Gastrocnemius medialis (tissue), 4 donors: ENCODE results near the gene TMPRSS9. TPM values are rescaled to one million over a fixed set of nuclear protein-coding genes. Genes with fewer than 3 reads are reported as not detected.

Experiments
- ATAC-seq, 2 donors: fragments of 150-250 bp; one replicate each; pipeline ENCODE4 v1.9.1; 2016
- DNase-seq, 2 donors: peaks; one replicate each; pipeline ENCODE4 v3.0.0-alpha.2; 2019
- H3K27ac ChIP-seq, 4 donors: fragments of 200-600 bp; sonication (generic); 1 replicate in 1 of 4; 2 replicates in 3 of 4; pipeline ENCODE4 v1.5.1; 2016 to 2018; ENCODE audit warnings: mild to moderate bottlenecking in 2 of 4, moderate library complexity in 1 of 4
- H3K27me3 ChIP-seq, 3 donors: fragments of 200-600 bp; sonication (generic) in 2 of 3; 1 replicate in 1 of 3; 2 replicates in 2 of 3; pipeline versions ENCODE4 v1.5.1 to v1.6.0; 2016 to 2019; ENCODE audit warnings: mild to moderate bottlenecking in 1 of 3, moderate library complexity in 1 of 3
- H3K36me3 ChIP-seq, 2 donors: fragments of 200-600 bp; sonication (generic) in 1 of 2; one replicate each; pipeline ENCODE4 v1.5.1; 2017 to 2018
- H3K4me1 ChIP-seq, 2 donors: fragments of 200-600 bp; sonication (generic) in 1 of 2; one replicate each; pipeline ENCODE4 v1.5.1; 2016 to 2017; ENCODE audit warnings: mild to moderate bottlenecking in 2 of 2
- H3K4me3 ChIP-seq, 4 donors: fragments of 200-600 bp; sonication (generic) in 3 of 4; 1 replicate in 1 of 4; 2 replicates in 3 of 4; pipeline ENCODE4 v1.5.1; 2016 to 2019; ENCODE audit warnings: mild to moderate bottlenecking in 2 of 4
- H3K9me3 ChIP-seq, 3 donors: fragments of 200-600 bp; sonication (generic) in 2 of 3; 1 replicate in 1 of 3; 2 replicates in 2 of 3; pipeline ENCODE4 v1.5.1; 2016 to 2019
- POLR2A ChIP-seq, 2 donors: fragments of 450-650 bp; IDR thresholded peaks; one replicate each; pipeline ENCODE4 v1.6.1; 2017; ENCODE audit warnings: antibody characterized with exemption in 2 of 2, mild to moderate bottlenecking in 2 of 2, moderate library complexity in 2 of 2
- in situ Hi-C, 4 donors: fragments of 200-750 bp; cut with MboI; loops; one replicate each; pipeline versions ENCODE4 v1.15.0 to v1.8.0; 2017; ENCODE audit warnings: low sequenced_read_pairs in 4 of 4
- intact Hi-C: fragments of 100-400 bp; cut with DNase I; formaldehyde crosslinking; loops from one replicate; pipeline ENCODE4 v1.15.1; 2023; ENCODE audit warnings: low total_unique reads
- total RNA-seq, 4 donors: library from RNA; depleted of rRNA; stranded (reverse); fragments of >200 nt; gene quantifications; one replicate each; pipeline versions ENCODE4 v1.1.0 to v1.2.3, GENCODE V29; 2016
- TF ChIP-seq, protein P1 (sequence below), 5 experiments: fragments of 450-650 bp in 3 of 5; fragments of 200-600 bp in 2 of 5; sonication (generic) in 2 of 5; IDR thresholded peaks in 4 of 5; conservative IDR thresholded peaks in 1 of 5; 1 replicate in 4 of 5; 2 replicates in 1 of 5; pipeline ENCODE4 v1.5.1; 2016 to 2019; ENCODE audit warnings: antibody characterized with exemption in 5 of 5, mild to moderate bottlenecking in 3 of 5, moderate library complexity in 3 of 5

TMPRSS9 gene
- total RNA-seq, 4 donors from 2014 or later, result not detected

DNA sequence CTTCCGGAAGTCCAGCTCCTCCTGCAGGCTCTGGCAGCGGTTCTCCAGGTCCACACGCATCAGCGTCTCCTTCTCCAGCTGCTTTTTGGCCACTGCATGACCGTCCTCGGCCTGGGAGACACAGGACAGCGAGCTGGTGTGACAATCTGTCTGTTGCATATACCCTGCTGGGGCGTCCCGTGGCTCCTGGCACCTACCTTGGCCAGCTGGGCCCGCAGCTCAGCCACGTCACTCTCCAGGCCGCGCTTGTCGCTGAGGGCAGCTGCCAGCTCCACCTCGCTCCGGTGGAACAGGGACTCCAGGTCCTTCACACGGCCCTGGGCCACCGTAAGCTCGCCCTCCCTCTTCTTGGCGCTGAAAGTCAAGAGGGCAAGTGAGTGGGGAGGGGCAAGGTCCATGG, 78.1 kb downstream of the TMPRSS9 start:
- Histone ChIP-seq H3K4me3 (no peak overlapping the region), H3K36me3 (peaks cover 0 to 29% of the 10 kb centered on the region in 2 donors)

DNA sequence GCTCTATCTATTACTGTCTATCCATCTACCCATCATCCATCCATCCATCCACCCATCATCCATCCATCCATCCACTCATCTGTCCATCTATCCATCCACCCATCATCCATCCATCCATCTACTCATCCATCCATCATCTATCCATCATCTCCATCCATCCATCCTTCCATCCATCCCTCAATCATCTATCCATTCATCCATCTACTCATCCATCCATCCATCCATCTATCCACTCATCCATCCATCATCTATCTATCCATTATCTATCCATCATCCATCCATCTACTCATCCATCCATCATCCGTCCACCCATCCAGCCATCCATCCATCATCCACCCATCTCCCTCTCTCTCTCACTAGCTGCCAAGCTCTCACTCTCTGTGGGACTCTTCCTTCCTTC, 80.5 kb downstream of the TMPRSS9 start:
- ATAC-seq (no peak), DNase-seq (no peak)
- no peak overlapping the region for H3K4me3 ChIP-seq
- H3K27ac ChIP-seq, result no peak overlapping the region
- H3K27me3 ChIP-seq, result no peaks in the 10 kb centered on the region
- in situ Hi-C loops (no loop called here), intact Hi-C loops (no loop called here)
- H3K36me3 ChIP-seq, result peaks cover 0 to 16% of the 10 kb centered on the region in 2 donors
- no peak for TF ChIP-seq POLR2A (IDR thresholded peaks at IDR 0.05)
- TF ChIP-seq, protein P1, sequence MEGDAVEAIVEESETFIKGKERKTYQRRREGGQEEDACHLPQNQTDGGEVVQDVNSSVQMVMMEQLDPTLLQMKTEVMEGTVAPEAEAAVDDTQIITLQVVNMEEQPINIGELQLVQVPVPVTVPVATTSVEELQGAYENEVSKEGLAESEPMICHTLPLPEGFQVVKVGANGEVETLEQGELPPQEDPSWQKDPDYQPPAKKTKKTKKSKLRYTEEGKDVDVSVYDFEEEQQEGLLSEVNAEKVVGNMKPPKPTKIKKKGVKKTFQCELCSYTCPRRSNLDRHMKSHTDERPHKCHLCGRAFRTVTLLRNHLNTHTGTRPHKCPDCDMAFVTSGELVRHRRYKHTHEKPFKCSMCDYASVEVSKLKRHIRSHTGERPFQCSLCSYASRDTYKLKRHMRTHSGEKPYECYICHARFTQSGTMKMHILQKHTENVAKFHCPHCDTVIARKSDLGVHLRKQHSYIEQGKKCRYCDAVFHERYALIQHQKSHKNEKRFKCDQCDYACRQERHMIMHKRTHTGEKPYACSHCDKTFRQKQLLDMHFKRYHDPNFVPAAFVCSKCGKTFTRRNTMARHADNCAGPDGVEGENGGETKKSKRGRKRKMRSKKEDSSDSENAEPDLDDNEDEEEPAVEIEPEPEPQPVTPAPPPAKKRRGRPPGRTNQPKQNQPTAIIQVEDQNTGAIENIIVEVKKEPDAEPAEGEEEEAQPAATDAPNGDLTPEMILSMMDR (IDR thresholded peaks at IDR 0.05 in 4 of 5, conservative IDR thresholded peaks at IDR 0.05 in 1 of 5), result no peak
- no peaks in the 10 kb centered on the region for H3K4me1 ChIP-seq
- no peaks in the 10 kb centered on the region for H3K9me3 ChIP-seq

More for the DNA sequence above, 78.1 kb downstream of the TMPRSS9 start:
- DNase-seq (no peak), ATAC-seq (no peak)
- intact Hi-C loops, result no loop called here
- Histone ChIP-seq H3K4me1 (no peaks in the 10 kb centered on the region), H3K9me3 (no peaks in the 10 kb centered on the region), H3K27ac (no peak overlapping the region), H3K27me3 (no peaks in the 10 kb centered on the region)
- in situ Hi-C loops, result no loop called here
- no peak for TF ChIP-seq POLR2A (IDR thresholded peaks at IDR 0.05)
- TF ChIP-seq, protein P1 (IDR thresholded peaks at IDR 0.05 in 4 of 5, conservative IDR thresholded peaks at IDR 0.05 in 1 of 5), result no peak

DNA sequence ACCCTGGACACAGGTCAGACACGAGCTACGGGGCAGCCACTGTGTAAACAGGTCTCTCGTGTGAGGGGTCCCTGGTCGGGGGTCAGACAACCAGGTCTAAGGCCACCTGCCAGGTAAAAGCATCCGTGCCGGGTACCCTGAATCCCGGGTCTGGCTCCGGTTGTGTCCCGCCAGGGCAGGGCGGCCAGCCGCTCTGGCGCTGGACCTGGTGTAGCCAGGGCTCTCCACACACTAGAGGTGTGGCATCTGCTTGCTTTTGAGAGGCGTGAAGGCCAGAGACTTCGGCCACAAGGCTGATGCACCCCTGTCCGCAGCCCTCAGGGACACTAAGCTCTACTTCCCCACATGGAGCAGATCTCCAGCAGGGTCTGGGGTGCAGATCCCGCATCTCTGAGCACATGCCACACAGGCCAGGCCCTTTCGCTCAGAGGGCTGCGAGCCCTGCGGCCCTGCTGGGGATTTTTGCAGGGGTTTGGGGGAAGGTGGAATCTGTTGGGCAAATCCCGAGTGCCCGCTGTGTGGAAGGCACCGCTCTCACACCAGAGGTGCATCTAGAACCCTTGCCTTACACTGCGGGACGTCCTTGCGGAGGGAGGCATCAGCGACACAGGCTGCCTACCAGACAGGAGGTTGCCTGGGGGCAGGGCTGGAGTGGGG, 81.2 kb downstream of the TMPRSS9 start:
- ATAC-seq (no peak), DNase-seq (no peak)
- intact Hi-C loops, result no loop called here
- H3K9me3 ChIP-seq, result no peaks in the 10 kb centered on the region
- peaks cover 0 to 16% of the 10 kb centered on the region in 2 donors for H3K36me3 ChIP-seq
- H3K27ac ChIP-seq, result no peak overlapping the region
- no peaks in the 10 kb centered on the region for H3K27me3 ChIP-seq
- in situ Hi-C loops, result no loop called here
- TF ChIP-seq, protein P1 (IDR thresholded peaks at IDR 0.05 in 4 of 5, conservative IDR thresholded peaks at IDR 0.05 in 1 of 5), result no peak
- no peak for TF ChIP-seq POLR2A (IDR thresholded peaks at IDR 0.05)
- H3K4me1 ChIP-seq, result peaks cover 2 to 4% of the 10 kb centered on the region in 2 donors
- H3K4me3 ChIP-seq, result no peak overlapping the region

DNA sequence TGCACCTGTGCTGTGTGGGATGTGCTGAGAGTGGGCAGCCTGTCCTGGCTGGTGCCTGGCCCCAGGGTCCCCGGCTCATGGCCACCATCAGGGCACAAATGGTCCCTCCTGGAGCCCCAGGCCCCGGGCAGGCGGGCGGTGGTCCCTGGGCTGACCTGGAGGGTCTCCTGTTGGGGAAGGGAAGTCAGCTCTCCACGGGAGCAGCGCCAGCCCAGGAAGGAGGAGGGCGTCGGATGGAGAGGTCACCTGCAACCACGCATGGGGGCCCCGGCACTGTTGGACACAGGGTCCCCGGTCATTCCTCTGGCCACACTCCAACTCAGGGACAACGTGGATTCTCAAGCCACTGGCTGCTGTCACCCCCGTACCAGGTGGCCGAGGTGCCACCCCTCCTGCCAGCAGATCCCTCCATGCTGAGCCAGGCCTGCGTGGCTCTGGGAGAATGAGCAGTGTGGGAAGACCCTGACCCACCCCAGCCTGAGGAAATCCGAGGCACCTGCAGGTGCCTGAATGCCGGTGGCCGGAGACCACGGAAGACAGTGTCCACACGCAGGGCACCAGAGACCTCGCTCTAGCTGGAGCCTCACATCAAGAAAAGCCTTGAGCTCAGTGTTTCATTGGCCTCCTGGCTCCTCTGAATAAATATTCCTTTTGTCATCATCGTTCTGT, 83.2 kb downstream of the TMPRSS9 start:
- ATAC-seq (no peak), DNase-seq (no peak)
- TF ChIP-seq POLR2A (IDR thresholded peaks at IDR 0.05), result no peak
- TF ChIP-seq, protein P1 (IDR thresholded peaks at IDR 0.05 in 4 of 5, conservative IDR thresholded peaks at IDR 0.05 in 1 of 5), result no peak
- Histone ChIP-seq H3K9me3 (no peaks in the 10 kb centered on the region), H3K4me1 (peaks cover 3 to 4% of the 10 kb centered on the region in 2 donors), H3K27ac (no peak overlapping the region), H3K27me3 (no peaks in the 10 kb centered on the region), H3K4me3 (no peak overlapping the region), H3K36me3 (peaks cover 0 to under 1% of the 10 kb centered on the region in 2 donors)
- in situ Hi-C loops (no loop called here), intact Hi-C loops (no loop called here)
